Mammary epithelial cell (primary cell): Measurements from ENCODE around the gene SSBP1.

Experiments used
- CTCF ChIP-seq, 2 donors: IDR thresholded peaks in 1 of 2; conservative IDR thresholded peaks in 1 of 2; 2 replicates each; pipeline ENCODE4 v1.5.1; 2011 to 2012; ENCODE audit warnings: inconsistent platforms in 2 of 2, low read length in 2 of 2, mild to moderate bottlenecking in 2 of 2, control low read depth in 1 of 2, low read depth in 1 of 2; ENCODE audit not compliant: insufficient read depth in 1 of 2; ENCODE audit errors: extremely low read depth in 1 of 2
- EZH2 ChIP-seq: IDR thresholded peaks from 2 replicates; pipeline ENCODE4 v1.6.1; 2012; ENCODE audit warnings: low read length, inconsistent platforms, borderline replicate concordance

GRCh38 chr7:141697211-141697871 lies 40.8 kb upstream of the SSBP1 start:
- TF ChIP-seq CTCF (conservative IDR thresholded peaks at IDR 0.05 in 1 of 2, IDR thresholded peaks at IDR 0.05 in 1 of 2; ENCODE audit: extremely low read depth in 1 of 2, insufficient read depth in 1 of 2, low read depth in 1 of 2, low read length in 2 of 2) (no peak), EZH2 (no peak)
